ENCODE measurements around the gene RPS6KA5.

RPS6KA5 gene

GRCh38 chr14:90830931-90831701 is 229.3 kb downstream of the RPS6KA5 start:
- no peak overlapping the region for H3K9ac ChIP-seq (ENCODE audit: low read length)
- no peak for DNase-seq
- H3K4me2 ChIP-seq (ENCODE audit: low read depth, low read length), result no peak overlapping the region
- TF ChIP-seq CTCF (IDR thresholded peaks at IDR 0.05; ENCODE audit: low read length) (no peak), EZH2phosphoT487 (IDR thresholded peaks at IDR 0.05; ENCODE audit: low read length) (no peak), EZH2 (optimal IDR thresholded peaks at IDR 0.05; ENCODE audit: low read depth, low read length) (no peak)
- H3K79me2 ChIP-seq (ENCODE audit: low read length), result no peaks in the 10 kb centered on the region
- no peaks in the 10 kb centered on the region for H3K36me3 ChIP-seq (replicated peaks; ENCODE audit: insufficient read depth, low read length)
- H3K4me1 ChIP-seq (ENCODE audit: low read length), result peaks cover 15% of the 10 kb centered on the region
- H3K9me3 ChIP-seq (replicated peaks; ENCODE audit: insufficient read depth, low read length), result no peaks in the 10 kb centered on the region
- peaks cover 17% of the 10 kb centered on the region for H3F3A ChIP-seq (ENCODE audit: insufficient read depth, low read length)
- H3K4me3 ChIP-seq (ENCODE audit: low read length), result no peak overlapping the region
- no peaks in the 10 kb centered on the region for H3K9me2 ChIP-seq (replicated peaks; ENCODE audit: insufficient read depth, low read length)
- no peak overlapping the region for H2AFZ ChIP-seq (ENCODE audit: low read length)
- H3K27me3 ChIP-seq (replicated peaks; ENCODE audit: insufficient read depth, low read length), result no peaks in the 10 kb centered on the region
- H3K27ac ChIP-seq (ENCODE audit: low read length), result no peak overlapping the region
- H4K20me1 ChIP-seq (ENCODE audit: insufficient read depth, low read length), result no peaks in the 10 kb centered on the region

- Histone ChIP-seq H4K20me1 (ENCODE audit: insufficient read depth, low read length) (no peaks in the 10 kb centered on the region), H3K9me2 (replicated peaks; ENCODE audit: insufficient read depth, low read length) (no peaks in the 10 kb centered on the region), H3K79me2 (ENCODE audit: low read length) (no peaks in the 10 kb centered on the region), H3K27me3 (replicated peaks; ENCODE audit: insufficient read depth, low read length) (no peaks in the 10 kb centered on the region), H3K4me1 (ENCODE audit: low read length) (peaks cover 15% of the 10 kb centered on the region), H3K9me3 (replicated peaks; ENCODE audit: insufficient read depth, low read length) (no peaks in the 10 kb centered on the region), H3K4me3 (ENCODE audit: low read length) (no peak overlapping the region), H3K9ac (ENCODE audit: low read length) (peak overlapping the region; percentile 53; the same call in 1 of the 2 replicates), H3K36me3 (replicated peaks; ENCODE audit: insufficient read depth, low read length) (no peaks in the 10 kb centered on the region), H3K4me2 (ENCODE audit: low read depth, low read length) (peak overlapping the region; percentile 95; the same call in 1 of the 2 replicates), H3K27ac (ENCODE audit: low read length) (peak overlapping the region; percentile 100), H3F3A (ENCODE audit: insufficient read depth, low read length) (peaks cover 17% of the 10 kb centered on the region), H2AFZ (ENCODE audit: low read length) (no peak overlapping the region)
- peak; percentile 8 for DNase-seq
- no peak for TF ChIP-seq EZH2phosphoT487 (IDR thresholded peaks at IDR 0.05; ENCODE audit: low read length)
- TF ChIP-seq EZH2 (optimal IDR thresholded peaks at IDR 0.05; ENCODE audit: low read depth, low read length), result no peak
- no peak for TF ChIP-seq CTCF (IDR thresholded peaks at IDR 0.05; ENCODE audit: low read length)
Observed at GRCh38 chr14:90829677-90830076, 230.8 kb downstream of the RPS6KA5 start.

- Histone ChIP-seq H3K9me2 (replicated peaks; ENCODE audit: insufficient read depth, low read length) (no peaks in the 10 kb centered on the region), H4K20me1 (ENCODE audit: insufficient read depth, low read length) (no peaks in the 10 kb centered on the region), H3K4me2 (ENCODE audit: low read depth, low read length) (peak overlapping the region; percentile 95), H3K79me2 (ENCODE audit: low read length) (no peaks in the 10 kb centered on the region), H3K9me3 (replicated peaks; ENCODE audit: insufficient read depth, low read length) (no peaks in the 10 kb centered on the region), H3K36me3 (replicated peaks; ENCODE audit: insufficient read depth, low read length) (no peaks in the 10 kb centered on the region), H3K27me3 (replicated peaks; ENCODE audit: insufficient read depth, low read length) (no peaks in the 10 kb centered on the region), H3F3A (ENCODE audit: insufficient read depth, low read length) (peaks cover 17% of the 10 kb centered on the region), H3K9ac (ENCODE audit: low read length) (peak overlapping the region; percentile 92), H3K27ac (ENCODE audit: low read length) (peak overlapping the region; percentile 100), H2AFZ (ENCODE audit: low read length) (0 out of 2 replicates have a peak overlapping the region, but pooled peaks have one; percentile 5), H3K4me1 (ENCODE audit: low read length) (peaks cover 15% of the 10 kb centered on the region), H3K4me3 (ENCODE audit: low read length) (peak overlapping the region; percentile 53)
- TF ChIP-seq CTCF (IDR thresholded peaks at IDR 0.05; ENCODE audit: low read length) (no peak), EZH2 (optimal IDR thresholded peaks at IDR 0.05; ENCODE audit: low read depth, low read length) (no peak), EZH2phosphoT487 (IDR thresholded peaks at IDR 0.05; ENCODE audit: low read length) (no peak)
- peak; percentile 91 for DNase-seq
Observed at GRCh38 chr14:90828642-90829487, 231.6 kb downstream of the RPS6KA5 start.
